HG03045 (cell line): Measurements from ENCODE around the gene PLK2.

Experiments
- ATAC-seq: cut with Tn5 transposase; IDR thresholded peaks from one replicate; pipeline ENCODE4 v1.9.1; 2021; ENCODE audit warnings: mild to moderate bottlenecking, moderate library complexity; ENCODE audit not compliant: unreplicated experiment

The PLK2 gene

GRCh38 chr5:58460002-58460731 is at the start of gene PLK2:
TSS of gene PLK2 (minus strand) at chr5:58460086. CDS start at chr5:58459959, 127 bp downstream.
- peak; percentile 83 for ATAC-seq

GRCh38 chr5:58507715-58508114 is 47.8 kb upstream of the PLK2 start:
- ATAC-seq, result no peak

- ATAC-seq, result no peak
These were observed 46.2 kb upstream of the PLK2 start for GRCh38 chr5:58505971-58506640.

GRCh38 chr5:58505502-58505901 is 45.6 kb upstream of the PLK2 start:
- no peak for ATAC-seq

- ATAC-seq, result no peak
These were observed 44.9 kb upstream of the PLK2 start for GRCh38 chr5:58504766-58505165.

- no peak for ATAC-seq
These were observed 43.6 kb upstream of the PLK2 start for GRCh38 chr5:58503390-58504046.

- no peak for ATAC-seq
These were observed 42.0 kb upstream of the PLK2 start for GRCh38 chr5:58501778-58502417.

- ATAC-seq, result no peak
These were observed 40.1 kb upstream of the PLK2 start for GRCh38 chr5:58499941-58500340.

- ATAC-seq, result no peak
These were observed 39.3 kb upstream of the PLK2 start for GRCh38 chr5:58499231-58499630.

GRCh38 chr5:58498340-58498942 is 38.6 kb upstream of the PLK2 start:
- no peak for ATAC-seq

GRCh38 chr5:58497921-58498320 is 38.0 kb upstream of the PLK2 start:
- no peak for ATAC-seq

- ATAC-seq, result no peak
These were observed 37.5 kb upstream of the PLK2 start for GRCh38 chr5:58497386-58497785.

GRCh38 chr5:58496488-58496887 is 36.6 kb upstream of the PLK2 start:
- no peak for ATAC-seq

GRCh38 chr5:58493141-58493540 is 33.3 kb upstream of the PLK2 start:
- no peak for ATAC-seq

- peak; percentile 65 for ATAC-seq
These were observed 31.5 kb upstream of the PLK2 start, which contains the start of gene GAPT for GRCh38 chr5:58491216-58491892. TSS of gene GAPT (plus strand) at chr5:58491435. CDS start at chr5:58494537, 3,102 bp downstream.

- ATAC-seq, result no peak
These were observed 30.6 kb upstream of the PLK2 start for GRCh38 chr5:58490402-58491050.

GRCh38 chr5:58486290-58486689 is 26.4 kb upstream of the PLK2 start:
- no peak for ATAC-seq

GRCh38 chr5:58484505-58484904 is 24.6 kb upstream of the PLK2 start:
- no peak for ATAC-seq

GRCh38 chr5:58482536-58482935 is 22.6 kb upstream of the PLK2 start:
- no peak for ATAC-seq

GRCh38 chr5:58481828-58482227 is 21.9 kb upstream of the PLK2 start:
- no peak for ATAC-seq
